Measurements from ENCODE around the gene ASB1.
A peak's percentile ranks its signal among the peaks of the same experiment; 100 is the strongest.

ASB1 gene, protein sequence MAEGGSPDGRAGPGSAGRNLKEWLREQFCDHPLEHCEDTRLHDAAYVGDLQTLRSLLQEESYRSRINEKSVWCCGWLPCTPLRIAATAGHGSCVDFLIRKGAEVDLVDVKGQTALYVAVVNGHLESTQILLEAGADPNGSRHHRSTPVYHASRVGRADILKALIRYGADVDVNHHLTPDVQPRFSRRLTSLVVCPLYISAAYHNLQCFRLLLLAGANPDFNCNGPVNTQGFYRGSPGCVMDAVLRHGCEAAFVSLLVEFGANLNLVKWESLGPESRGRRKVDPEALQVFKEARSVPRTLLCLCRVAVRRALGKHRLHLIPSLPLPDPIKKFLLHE

DNA sequence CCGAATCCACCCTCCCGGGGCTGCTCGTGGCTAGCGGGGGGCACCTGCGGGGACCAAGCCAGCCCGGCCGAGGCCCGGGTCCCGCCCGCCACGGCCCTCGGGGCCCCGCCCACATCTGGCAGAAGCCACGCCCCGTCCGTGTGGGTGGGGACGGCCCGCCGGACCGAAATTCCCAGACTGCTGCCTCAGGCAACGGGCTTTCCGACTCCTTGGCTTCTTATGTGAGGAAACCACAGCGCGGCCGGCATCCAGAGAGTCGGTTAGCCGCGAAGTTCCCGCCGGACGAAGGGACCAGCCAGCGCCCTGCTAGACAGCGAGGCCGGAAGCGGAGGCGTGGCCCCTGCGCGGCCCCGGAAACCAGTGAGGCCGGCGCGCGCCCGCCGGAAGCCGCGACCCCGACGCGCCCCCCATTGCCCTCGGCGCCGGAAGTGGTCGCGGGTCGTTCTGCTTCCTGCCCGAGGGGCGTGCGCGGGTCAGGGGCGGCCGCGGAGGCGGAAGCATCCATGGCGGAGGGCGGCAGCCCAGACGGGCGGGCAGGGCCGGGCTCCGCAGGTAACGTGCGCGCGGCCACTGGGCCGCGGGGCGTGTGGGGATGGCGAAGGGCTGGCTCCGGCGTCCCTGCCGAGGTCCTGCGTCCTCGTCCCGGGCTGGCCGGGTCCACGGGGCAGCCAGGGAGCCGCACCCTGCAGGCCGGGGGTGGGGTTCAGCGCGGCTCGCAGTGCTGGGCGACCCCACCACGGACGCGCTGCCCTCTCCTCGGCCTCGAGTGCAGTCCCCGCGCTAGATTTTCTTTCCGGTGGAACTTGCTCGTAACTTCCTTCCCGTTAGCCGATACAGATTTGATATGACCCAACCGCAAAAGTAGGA, at the start of gene ASB1:
TSS of gene ASB1 (plus strand) at position 360 of the 867 bp plus-strand sequence. CDS start at position 504, 144 bp downstream.
- TF ChIP-seq, protein P1, sequence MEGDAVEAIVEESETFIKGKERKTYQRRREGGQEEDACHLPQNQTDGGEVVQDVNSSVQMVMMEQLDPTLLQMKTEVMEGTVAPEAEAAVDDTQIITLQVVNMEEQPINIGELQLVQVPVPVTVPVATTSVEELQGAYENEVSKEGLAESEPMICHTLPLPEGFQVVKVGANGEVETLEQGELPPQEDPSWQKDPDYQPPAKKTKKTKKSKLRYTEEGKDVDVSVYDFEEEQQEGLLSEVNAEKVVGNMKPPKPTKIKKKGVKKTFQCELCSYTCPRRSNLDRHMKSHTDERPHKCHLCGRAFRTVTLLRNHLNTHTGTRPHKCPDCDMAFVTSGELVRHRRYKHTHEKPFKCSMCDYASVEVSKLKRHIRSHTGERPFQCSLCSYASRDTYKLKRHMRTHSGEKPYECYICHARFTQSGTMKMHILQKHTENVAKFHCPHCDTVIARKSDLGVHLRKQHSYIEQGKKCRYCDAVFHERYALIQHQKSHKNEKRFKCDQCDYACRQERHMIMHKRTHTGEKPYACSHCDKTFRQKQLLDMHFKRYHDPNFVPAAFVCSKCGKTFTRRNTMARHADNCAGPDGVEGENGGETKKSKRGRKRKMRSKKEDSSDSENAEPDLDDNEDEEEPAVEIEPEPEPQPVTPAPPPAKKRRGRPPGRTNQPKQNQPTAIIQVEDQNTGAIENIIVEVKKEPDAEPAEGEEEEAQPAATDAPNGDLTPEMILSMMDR (conservative IDR thresholded peaks at IDR 0.05; ENCODE audit: low read depth, low read length): no peak
- DNase-seq (ENCODE audit: low read depth): peak; percentile 87
- H3K4me3 ChIP-seq (ENCODE audit: low read depth, low read length): peak within 1 kb of the TSS; percentile 79

DNA sequence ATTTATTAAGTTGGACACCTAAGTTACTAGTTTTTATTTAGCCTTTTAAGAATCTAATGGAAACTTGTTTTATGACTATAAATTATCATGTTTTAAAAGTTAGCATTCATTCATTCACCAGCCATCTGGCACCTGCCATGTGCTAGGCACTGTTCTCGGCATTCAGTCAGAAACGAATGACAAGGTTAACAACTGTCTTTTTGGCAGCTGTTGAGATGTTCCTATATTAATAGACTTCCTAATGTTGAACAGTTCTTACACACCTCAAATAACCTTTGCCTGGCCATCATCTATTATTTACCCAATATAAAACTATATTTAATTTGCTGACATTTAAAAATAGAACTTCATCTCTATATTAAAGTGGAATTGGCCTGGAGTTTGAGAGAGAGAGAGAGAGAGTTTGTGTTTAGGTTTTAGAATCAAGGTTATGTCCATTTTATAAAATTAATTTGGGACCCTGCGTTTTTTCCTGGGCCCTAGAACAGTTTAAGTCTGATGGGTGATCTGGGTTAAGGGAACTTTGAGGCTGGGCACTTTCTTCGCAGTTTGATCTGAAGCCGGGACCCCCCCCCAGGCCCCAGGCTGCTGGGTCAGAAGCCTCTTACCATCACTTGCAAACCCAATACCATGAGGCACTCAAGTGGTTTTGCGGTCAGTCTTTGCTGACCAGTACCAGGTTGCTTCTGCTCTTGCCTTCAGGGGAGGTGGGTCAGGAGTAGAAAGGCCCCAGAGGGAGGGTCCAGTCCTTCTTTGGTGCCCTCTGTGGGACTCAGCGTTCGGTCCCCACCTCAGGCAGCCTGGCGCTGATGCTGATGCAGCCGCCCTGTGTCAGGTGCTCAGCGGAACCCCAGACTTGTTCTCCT, 48.3 kb upstream of the ASB1 start:
- DNase-seq (ENCODE audit: low read depth): no peak
- TF ChIP-seq, protein P1 (conservative IDR thresholded peaks at IDR 0.05; ENCODE audit: low read depth, low read length): no peak

DNA sequence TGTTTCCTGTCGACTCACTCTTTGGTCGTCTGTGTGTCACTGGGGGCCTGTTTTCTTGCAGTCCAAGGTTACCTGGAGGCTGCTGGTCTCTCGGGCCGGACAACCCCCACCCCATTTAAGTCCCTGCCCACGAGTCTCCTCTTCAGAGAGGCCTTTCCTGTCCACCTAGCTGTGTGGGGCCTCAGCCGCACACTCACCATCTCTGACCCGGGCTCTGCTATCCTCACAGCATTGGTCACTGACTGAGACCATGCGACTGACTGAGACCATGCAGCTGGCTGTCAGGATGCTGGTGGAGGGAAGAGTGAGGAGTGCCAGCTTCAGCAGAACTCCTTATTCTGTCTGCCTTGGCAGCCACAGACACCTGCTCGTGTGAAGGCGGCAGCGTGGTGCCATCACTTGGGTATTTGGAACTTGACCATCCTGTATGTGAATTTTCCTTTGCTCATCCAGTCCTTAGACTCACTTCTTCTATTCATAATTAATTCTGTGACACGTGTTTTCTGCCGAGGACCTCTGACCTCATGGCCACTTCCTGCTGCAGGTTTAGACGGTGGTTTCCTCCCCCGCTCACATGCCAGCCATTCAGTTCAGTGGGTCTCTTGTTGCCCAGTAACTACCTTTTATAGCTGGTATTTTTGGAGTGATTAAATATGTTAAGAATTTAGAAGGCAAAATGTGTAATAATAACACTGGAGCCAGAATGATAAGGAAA, 47.5 kb upstream of the ASB1 start:
- TF ChIP-seq, protein P1 (conservative IDR thresholded peaks at IDR 0.05; ENCODE audit: low read depth, low read length): no peak
- H3K4me3 ChIP-seq (ENCODE audit: low read depth, low read length): no peak overlapping the region
- peak; percentile 20 for DNase-seq (ENCODE audit: low read depth)

More for the DNA sequence above, 48.3 kb upstream of the ASB1 start:
- no peak overlapping the region for H3K4me3 ChIP-seq (ENCODE audit: low read depth, low read length)

DNA sequence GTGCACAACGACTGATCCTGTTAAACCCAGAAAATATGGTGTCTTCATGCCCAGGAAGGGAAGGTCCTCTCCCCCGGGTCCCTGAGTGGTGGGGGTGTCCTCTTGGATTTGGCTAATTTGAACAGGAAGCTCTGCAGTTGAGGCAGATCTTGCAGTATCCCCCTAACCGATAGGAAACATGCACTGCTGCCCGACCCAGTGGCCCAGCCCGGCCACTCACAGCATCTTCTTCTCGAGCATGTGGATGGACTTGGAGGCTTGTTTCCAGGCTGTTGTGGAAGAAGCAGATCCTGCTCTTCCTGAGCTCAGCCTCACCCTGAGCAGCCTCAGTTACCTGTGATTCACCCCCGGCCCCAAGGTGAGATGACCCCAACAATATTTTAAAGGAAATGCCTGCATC, 46.4 kb upstream of the ASB1 start:
- DNase-seq (ENCODE audit: low read depth): no peak
- no peak overlapping the region for H3K4me3 ChIP-seq (ENCODE audit: low read depth, low read length)
- TF ChIP-seq, protein P1 (conservative IDR thresholded peaks at IDR 0.05; ENCODE audit: low read depth, low read length): no peak

DNA sequence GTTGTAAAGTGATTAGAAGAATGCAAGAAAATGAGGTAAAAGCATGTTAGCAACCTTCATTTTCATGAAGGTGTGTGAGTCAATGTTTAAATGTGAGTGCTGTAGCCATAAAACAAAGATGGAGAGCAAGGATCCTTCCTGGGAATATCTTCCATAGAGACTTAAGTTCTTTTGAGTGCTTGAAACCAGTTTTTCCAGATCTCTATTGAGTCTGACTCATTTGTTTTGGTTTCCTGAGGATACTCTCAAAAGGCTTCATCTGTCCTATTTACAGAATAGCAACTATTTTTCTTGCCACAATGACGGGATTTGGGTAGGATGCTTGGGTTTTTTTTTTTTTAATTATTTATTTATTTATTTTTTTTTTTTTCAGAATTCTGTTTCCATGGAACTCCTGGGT, 45.9 kb upstream of the ASB1 start:
- H3K4me3 ChIP-seq (ENCODE audit: low read depth, low read length): no peak overlapping the region
- TF ChIP-seq, protein P1 (conservative IDR thresholded peaks at IDR 0.05; ENCODE audit: low read depth, low read length): no peak
- peak; percentile 57 for DNase-seq (ENCODE audit: low read depth)

Measured in choroid plexus epithelial cell (primary cell).